H54 (cell line): Measurements from ENCODE around the gene CLEC2L.

ENCODE experiments used
- DNase-seq: peaks from one replicate; pipeline ENCODE4 v3.0.0; 2011; ENCODE audit warnings: low spot score, mixed read lengths; ENCODE audit not compliant: insufficient read length
- FAIRE-seq: peaks from 3 replicates; lab custom pipeline; 2011; peaks lifted over from hg19 to GRCh38; lab: Jason Lieb, UNC
- POLR2A ChIP-seq: IDR thresholded peaks from 2 replicates; pipeline ENCODE4 v1.6.1; 2011; ENCODE audit warnings: low read depth, mild to moderate bottlenecking, low read length

The CLEC2L gene

GRCh38 chr7:139585042-139585441 lies 61.6 kb downstream of the CLEC2L start:
- DNase-seq, result no peak
- no peak for FAIRE-seq
- TF ChIP-seq POLR2A, result no peak

GRCh38 chr7:139586286-139586685 lies 62.8 kb downstream of the CLEC2L start:
- DNase-seq, result no peak
- no peak for FAIRE-seq
- TF ChIP-seq POLR2A, result no peak

- no peak for TF ChIP-seq POLR2A
- no peak for FAIRE-seq
These were observed 64.0 kb downstream of the CLEC2L start for GRCh38 chr7:139587535-139587934.

GRCh38 chr7:139588632-139589031 lies 65.1 kb downstream of the CLEC2L start:
- DNase-seq (no peak), FAIRE-seq (no peak)
- TF ChIP-seq POLR2A, result no peak

More at GRCh38 chr7:139587535-139587934, 64.0 kb downstream of the CLEC2L start:
- no peak for DNase-seq

GRCh38 chr7:139589474-139589873 lies 66.0 kb downstream of the CLEC2L start:
- no peak for TF ChIP-seq POLR2A
- DNase-seq (no peak), FAIRE-seq (no peak)

- TF ChIP-seq POLR2A, result no peak
- no peak for FAIRE-seq
- DNase-seq, result no peak
These were observed 68.2 kb downstream of the CLEC2L start for GRCh38 chr7:139591550-139592195.

GRCh38 chr7:139592801-139593461 lies 69.4 kb downstream of the CLEC2L start:
- TF ChIP-seq POLR2A, result no peak
- no peak for DNase-seq

GRCh38 chr7:139594090-139594489 lies 70.6 kb downstream of the CLEC2L start:
- no peak for FAIRE-seq
- TF ChIP-seq POLR2A, result no peak
- no peak for DNase-seq

More at GRCh38 chr7:139592801-139593461, 69.4 kb downstream of the CLEC2L start:
- FAIRE-seq, result no peak
